Fibroblast of skin of right quadriceps (primary cell): ENCODE data around the gene CD72.

ENCODE experiments used
- DNase-seq: peaks from one replicate; pipeline ENCODE4 v3.0.0-alpha.2; 2013

Gene CD72

GRCh38 chr9:35618325-35618727 is at the start of gene CD72:
CD72 (minus strand) TSS chr9:35618413; CDS start chr9:35618303, 110 bp downstream.
- DNase-seq, result no peak

GRCh38 chr9:35667939-35668338 is 49.7 kb upstream of the CD72 start:
- DNase-seq, result no peak

GRCh38 chr9:35666549-35666948 is 48.3 kb upstream of the CD72 start:
- no peak for DNase-seq

GRCh38 chr9:35666045-35666444 is 47.8 kb upstream of the CD72 start:
- peak; percentile 70 for DNase-seq

- no peak for DNase-seq
Observed at GRCh38 chr9:35665471-35665818, 47.2 kb upstream of the CD72 start.

GRCh38 chr9:35664531-35665470 is 46.6 kb upstream of the CD72 start, which contains the start of gene ARHGEF39:
ARHGEF39 (minus strand) TSS chr9:35665195; CDS start chr9:35665169, 26 bp downstream.
- DNase-seq, result peak; percentile 79

GRCh38 chr9:35662437-35662836 is 44.2 kb upstream of the CD72 start:
- DNase-seq, result no peak

GRCh38 chr9:35661756-35662350 is 43.6 kb upstream of the CD72 start:
- no peak for DNase-seq

GRCh38 chr9:35660966-35661415 is 42.8 kb upstream of the CD72 start:
- peak; percentile 52 for DNase-seq

GRCh38 chr9:35659340-35659739 is 41.1 kb upstream of the CD72 start:
- DNase-seq, result peak; percentile 46

GRCh38 chr9:35658968-35659220 is 40.7 kb upstream of the CD72 start:
- DNase-seq, result peak; percentile 51

GRCh38 chr9:35658137-35658967 is 40.1 kb upstream of the CD72 start, which contains the start of gene CCDC107:
CCDC107 (plus strand) TSS chr9:35658292; CDS start chr9:35658380, 88 bp downstream.
- peak; percentile 83 for DNase-seq

- DNase-seq, result peak; percentile 100
Observed at GRCh38 chr9:35657546-35658136, 39.4 kb upstream of the CD72 start, which contains the start of gene RMRP. RMRP (minus strand) TSS chr9:35658019.

GRCh38 chr9:35656831-35657545 is 38.8 kb upstream of the CD72 start:
- no peak for DNase-seq

GRCh38 chr9:35656348-35656747 is 38.1 kb upstream of the CD72 start:
- no peak for DNase-seq

- DNase-seq, result no peak
Observed at GRCh38 chr9:35653611-35654010, 35.4 kb upstream of the CD72 start.

GRCh38 chr9:35652829-35653209 is 34.6 kb upstream of the CD72 start:
- no peak for DNase-seq

GRCh38 chr9:35651956-35652828 is 34.0 kb upstream of the CD72 start:
- peak; percentile 46 for DNase-seq

- DNase-seq, result no peak
Observed at GRCh38 chr9:35650341-35651158, 32.3 kb upstream of the CD72 start, which contains the start of gene SIT1. SIT1 (minus strand) TSS chr9:35650931; CDS start chr9:35650853, 78 bp downstream.
